ENCODE measurements around the gene ARID1A. TPM values are rescaled to one million over a fixed set of nuclear protein-coding genes. Genes with fewer than 3 reads are reported as not detected.

The ARID1A gene
- total RNA-seq, 1 experiment from 2014 or later, result 56.9 TPM

GRCh38 chr1:26784023-26784871, 88.4 kb downstream of the ARID1A start:
- no TSS peak for BruUV-seq (replicated peaks)
- Mint-ChIP-seq H3K4me1 (ENCODE audit: insufficient read depth, unreplicated experiment) (peaks cover 49% of the 10 kb centered on the region), H3K36me3 (ENCODE audit: insufficient read depth, unreplicated experiment) (peaks cover 43% of the 10 kb centered on the region), H3K27me3 (ENCODE audit: insufficient read depth, unreplicated experiment) (no peaks in the 10 kb centered on the region), H3K4me3 (ENCODE audit: unreplicated experiment) (no peak overlapping the region), H3K9me3 (ENCODE audit: unreplicated experiment) (no peaks in the 10 kb centered on the region), H3K27ac (ENCODE audit: low read depth, unreplicated experiment) (no peak overlapping the region)
- TF ChIP-seq, protein P1, sequence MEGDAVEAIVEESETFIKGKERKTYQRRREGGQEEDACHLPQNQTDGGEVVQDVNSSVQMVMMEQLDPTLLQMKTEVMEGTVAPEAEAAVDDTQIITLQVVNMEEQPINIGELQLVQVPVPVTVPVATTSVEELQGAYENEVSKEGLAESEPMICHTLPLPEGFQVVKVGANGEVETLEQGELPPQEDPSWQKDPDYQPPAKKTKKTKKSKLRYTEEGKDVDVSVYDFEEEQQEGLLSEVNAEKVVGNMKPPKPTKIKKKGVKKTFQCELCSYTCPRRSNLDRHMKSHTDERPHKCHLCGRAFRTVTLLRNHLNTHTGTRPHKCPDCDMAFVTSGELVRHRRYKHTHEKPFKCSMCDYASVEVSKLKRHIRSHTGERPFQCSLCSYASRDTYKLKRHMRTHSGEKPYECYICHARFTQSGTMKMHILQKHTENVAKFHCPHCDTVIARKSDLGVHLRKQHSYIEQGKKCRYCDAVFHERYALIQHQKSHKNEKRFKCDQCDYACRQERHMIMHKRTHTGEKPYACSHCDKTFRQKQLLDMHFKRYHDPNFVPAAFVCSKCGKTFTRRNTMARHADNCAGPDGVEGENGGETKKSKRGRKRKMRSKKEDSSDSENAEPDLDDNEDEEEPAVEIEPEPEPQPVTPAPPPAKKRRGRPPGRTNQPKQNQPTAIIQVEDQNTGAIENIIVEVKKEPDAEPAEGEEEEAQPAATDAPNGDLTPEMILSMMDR (IDR thresholded peaks at IDR 0.05; ENCODE audit: unreplicated experiment), result no peak
- intact Hi-C loops (cut with micrococcal nuclease), result no loop called here
- ChIA-PET POLR2A (interaction anchor here (0.7 to 3.2 kb wide), 8 partner anchors 12 to 116 kb away, joined by 3 to 12 read pairs (median 4); partner anchors contain the start of gene GPATCH3), CTCF (interaction anchor here (0.6 to 1.6 kb wide), 3 partner anchors 38 to 179 kb away, joined by 3 to 5 read pairs (median 3); no protein-coding TSS in a partner anchor)
- DNase-seq (ENCODE audit: unreplicated experiment), result peak; percentile 75

DNA sequence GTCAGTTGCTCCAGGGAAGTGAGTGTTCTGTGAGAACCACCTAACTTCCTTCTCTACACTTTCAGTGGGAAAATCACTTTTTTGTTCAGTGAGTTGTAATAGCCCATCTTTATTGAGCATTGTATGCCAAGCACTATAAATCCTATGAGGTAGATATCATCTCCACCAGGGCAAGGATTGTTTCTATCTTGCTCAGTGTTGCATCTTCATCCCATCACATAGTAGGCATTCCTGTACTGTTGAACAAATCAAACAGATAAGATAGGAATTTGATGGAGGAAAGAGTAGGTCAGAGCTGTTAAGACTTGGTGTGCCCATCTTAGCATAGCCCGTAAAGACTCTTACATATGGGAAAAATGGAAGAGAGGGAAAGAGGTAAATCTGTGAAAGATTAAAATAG, 89.1 kb downstream of the ARID1A start:
- BruUV-seq (replicated peaks), result no TSS peak
- TF ChIP-seq, protein P1 (IDR thresholded peaks at IDR 0.05; ENCODE audit: unreplicated experiment), result no peak
- Mint-ChIP-seq H3K4me3 (ENCODE audit: unreplicated experiment) (no peak overlapping the region), H3K27me3 (ENCODE audit: insufficient read depth, unreplicated experiment) (no peaks in the 10 kb centered on the region), H3K9me3 (ENCODE audit: unreplicated experiment) (no peaks in the 10 kb centered on the region), H3K36me3 (ENCODE audit: insufficient read depth, unreplicated experiment) (peaks cover 37% of the 10 kb centered on the region), H3K4me1 (ENCODE audit: insufficient read depth, unreplicated experiment) (peaks cover 52% of the 10 kb centered on the region), H3K27ac (ENCODE audit: low read depth, unreplicated experiment) (peak overlapping the region; percentile 44)
- intact Hi-C loops (cut with micrococcal nuclease), result no loop called here
- CTCF ChIA-PET, result interaction anchor here (0.6 to 1.6 kb wide), 5 partner anchors 27 to 191 kb away, joined by 3 to 5 read pairs (median 3); no protein-coding TSS in a partner anchor
- DNase-seq (ENCODE audit: unreplicated experiment), result no peak
- POLR2A ChIA-PET, result interaction anchor here (0.5 to 3.2 kb wide), 7 partner anchors 19 to 108 kb away, joined by 3 to 12 read pairs (median 4); partner anchors contain the start of gene GPN2

GRCh38 chr1:26785611-26786436, 90.0 kb downstream of the ARID1A start:
- peaks cover 52% of the 10 kb centered on the region for H3K4me1 Mint-ChIP-seq (ENCODE audit: insufficient read depth, unreplicated experiment)
- TF ChIP-seq, protein P1 (IDR thresholded peaks at IDR 0.05; ENCODE audit: unreplicated experiment), result no peak
- no peak overlapping the region for H3K4me3 Mint-ChIP-seq (ENCODE audit: unreplicated experiment)
- DNase-seq (ENCODE audit: unreplicated experiment), result no peak
- BruUV-seq (replicated peaks), result no TSS peak
- POLR2A ChIA-PET, result interaction anchor here (0.6 to 5.2 kb wide), 8 partner anchors 9 to 109 kb away, joined by 3 to 109 read pairs (median 8); partner anchors contain the start of gene GPN2
- no peaks in the 10 kb centered on the region for H3K27me3 Mint-ChIP-seq (ENCODE audit: insufficient read depth, unreplicated experiment)
- peak overlapping the region; percentile 100 for H3K27ac Mint-ChIP-seq (ENCODE audit: low read depth, unreplicated experiment)
- H3K36me3 Mint-ChIP-seq (ENCODE audit: insufficient read depth, unreplicated experiment), result peaks cover 28% of the 10 kb centered on the region
- H3K9me3 Mint-ChIP-seq (ENCODE audit: unreplicated experiment), result no peaks in the 10 kb centered on the region
- CTCF ChIA-PET, result interaction anchor here (0.7 to 7.1 kb wide), 9 partner anchors 14 to 1357 kb away, joined by 3 to 63 read pairs (median 3); no protein-coding TSS in a partner anchor
- intact Hi-C loops (cut with micrococcal nuclease), result no loop called here
